BLaER1 treated with 17β-estradiol and CSF1 and Interleukin-3, amounts not matched to agents 10 nM and 100 nM (cell line): Measurements from ENCODE around the gene GNG5.

Experiments used
- H3K27ac ChIP-seq, 11 experiments: shearing (Covaris generic); formaldehyde crosslinking; 2 replicates each; pipeline ENCODE4 v1.8.1; 2022
- H3K27me3 ChIP-seq, 11 experiments: shearing (Covaris generic); formaldehyde crosslinking; 2 replicates each; pipeline ENCODE4 v1.8.1; 2022
- H3K36me3 ChIP-seq, 11 experiments: shearing (Covaris generic); formaldehyde crosslinking; 2 replicates each; pipeline ENCODE4 v1.8.1; 2022
- H3K4me1 ChIP-seq, 10 experiments: shearing (Covaris generic); formaldehyde crosslinking; 2 replicates each; pipeline ENCODE4 v1.8.1; 2022
- H3K4me2 ChIP-seq, 11 experiments: shearing (Covaris generic); formaldehyde crosslinking; 2 replicates each; pipeline ENCODE4 v1.8.1; 2022
- H3K4me3 ChIP-seq, 10 experiments: shearing (Covaris generic); formaldehyde crosslinking; 2 replicates each; pipeline ENCODE4 v1.8.1; 2022
- H3K9ac ChIP-seq, 11 experiments: shearing (Covaris generic); formaldehyde crosslinking; 2 replicates each; pipeline ENCODE4 v1.8.1; 2022
- H3K9me3 ChIP-seq, 11 experiments: shearing (Covaris generic); formaldehyde crosslinking; replicated peaks in 1 of 11; 2 replicates each; pipeline ENCODE4 v1.8.1; 2022
- H4K20me1 ChIP-seq, 11 experiments: shearing (Covaris generic); formaldehyde crosslinking; 2 replicates each; pipeline ENCODE4 v1.8.1; 2022
- Cebpa-rat ChIP-seq, 11 experiments: shearing (Covaris generic); IDR thresholded peaks; 2 replicates each; pipeline ENCODE4 v1.8.1; 2022

Gene GNG5

DNA sequence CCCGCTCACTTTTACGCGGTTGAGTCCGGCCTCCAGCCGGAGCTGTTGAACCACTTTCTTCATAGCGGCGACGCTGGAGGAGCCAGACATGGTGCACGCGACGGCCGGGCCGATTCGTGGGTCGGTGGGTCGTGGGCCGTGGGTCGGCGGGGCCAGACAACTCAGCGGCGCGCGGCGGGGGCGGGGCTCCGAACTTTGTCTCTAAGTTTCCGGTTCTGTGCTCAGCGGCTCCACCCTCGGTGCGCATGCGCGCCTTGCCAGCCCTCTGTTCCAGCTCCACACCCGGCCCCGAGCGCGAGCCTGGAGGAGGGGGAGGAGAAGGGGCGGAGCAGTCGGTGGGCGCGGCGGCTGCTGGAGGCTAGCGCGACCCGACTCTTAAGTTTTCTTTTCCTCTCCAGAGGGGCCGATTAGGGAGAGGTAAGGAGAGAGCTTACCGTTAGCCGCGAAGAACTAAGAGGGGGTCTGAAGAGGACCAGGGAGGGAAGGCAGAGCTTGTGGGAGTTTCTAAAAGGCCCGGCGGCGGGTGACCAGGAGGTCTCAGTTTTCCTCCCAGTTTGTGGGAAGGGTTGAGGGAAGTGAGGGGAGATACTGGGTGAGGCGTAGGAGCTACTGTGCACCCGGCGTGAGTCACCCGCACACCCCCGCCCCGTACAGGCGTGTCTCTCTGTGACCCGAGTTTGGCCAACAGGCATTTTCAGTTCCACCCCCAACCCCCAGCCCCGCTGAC, at the start of gene GNG5, which contains the start of gene SPATA1:
TSS of gene GNG5 (minus strand) at position 580 of the 727 bp plus-strand sequence. CDS start at position 90, 490 bp downstream.
TSS of gene SPATA1 (plus strand) at position 385 of the 727 bp plus-strand sequence. CDS start 9,974 bp downstream, outside the sequence.
- Histone ChIP-seq H3K9ac (peak within 1 kb of the TSS; percentile 87 to 99 (median 97)), H3K4me2 (peak within 1 kb of the TSS; percentile 80 to 94 (median 90)), H3K4me3 (peak within 1 kb of the TSS; percentile 78 to 96 (median 84)), H3K27me3 (no peaks in the 10 kb centered on the region), H3K27ac (peak within 1 kb of the TSS; percentile 89 to 98 (median 95)), H3K36me3 (peaks cover 17 to 36% (median 29%) of the 10 kb centered on the region in 11 experiments; a peak in 20 of 22 replicates), H3K4me1 (peaks cover 28 to 46% (median 39%) of the 10 kb centered on the region in 10 experiments), H4K20me1 (peaks cover 37 to 45% (median 40%) of the 10 kb centered on the region in 11 experiments), H3K9me3 (peaks cover 10 to 21% (median 14%) of the 10 kb centered on the region in 11 experiments; a peak in 21 of 22 replicates)
- TF ChIP-seq Cebpa-rat (IDR thresholded peaks at IDR 0.05), result no peak

GRCh38 chr1:84550826-84551225, 44.4 kb upstream of the GNG5 start:
- Histone ChIP-seq H4K20me1 (no peaks in the 10 kb centered on the region; a peak in 1 of 22 replicates), H3K9ac (no peak overlapping the region), H3K4me3 (no peak overlapping the region), H3K36me3 (peaks cover 0 to 42% (median 9%) of the 10 kb centered on the region in 11 experiments; a peak in 11 of 22 replicates), H3K27me3 (no peaks in the 10 kb centered on the region), H3K4me1 (no peaks in the 10 kb centered on the region), H3K4me2 (no peak overlapping the region), H3K27ac (no peak overlapping the region), H3K9me3 (no peaks in the 10 kb centered on the region)
- TF ChIP-seq Cebpa-rat (IDR thresholded peaks at IDR 0.05), result no peak

- Histone ChIP-seq H3K4me1 (peaks cover 0 to 11% (median 8%) of the 10 kb centered on the region in 10 experiments; a peak in 14 of 20 replicates), H3K9me3 (no peaks in the 10 kb centered on the region), H3K4me3 (no peak overlapping the region), H3K27ac (0 out of 22 replicates have a peak overlapping the region, but pooled peaks of 1 of the 11 experiments have one; percentile 9), H3K4me2 (no peak overlapping the region), H3K27me3 (no peaks in the 10 kb centered on the region), H3K9ac (peak overlapping the region in 2 of 11 experiments; percentile 7 to 10; a peak in 2 of 22 replicates), H4K20me1 (no peaks in the 10 kb centered on the region), H3K36me3 (peaks cover 0 to 70% (median 0%) of the 10 kb centered on the region in 11 experiments; a peak in 9 of 22 replicates)
- TF ChIP-seq Cebpa-rat (IDR thresholded peaks at IDR 0.05), result no peak
Observed at GRCh38 chr1:84541679-84542078, 35.3 kb upstream of the GNG5 start.

- Histone ChIP-seq H3K4me1 (peaks cover 0 to 11% (median 8%) of the 10 kb centered on the region in 10 experiments; a peak in 14 of 20 replicates), H4K20me1 (no peaks in the 10 kb centered on the region), H3K9ac (no peak overlapping the region), H3K4me2 (no peak overlapping the region), H3K27me3 (no peaks in the 10 kb centered on the region), H3K4me3 (no peak overlapping the region), H3K9me3 (no peaks in the 10 kb centered on the region), H3K27ac (no peak overlapping the region), H3K36me3 (peaks cover 0 to 66% (median 0%) of the 10 kb centered on the region in 11 experiments; a peak in 9 of 22 replicates)
- TF ChIP-seq Cebpa-rat (IDR thresholded peaks at IDR 0.05), result no peak
Observed at GRCh38 chr1:84540759-84541158, 34.4 kb upstream of the GNG5 start.

DNA sequence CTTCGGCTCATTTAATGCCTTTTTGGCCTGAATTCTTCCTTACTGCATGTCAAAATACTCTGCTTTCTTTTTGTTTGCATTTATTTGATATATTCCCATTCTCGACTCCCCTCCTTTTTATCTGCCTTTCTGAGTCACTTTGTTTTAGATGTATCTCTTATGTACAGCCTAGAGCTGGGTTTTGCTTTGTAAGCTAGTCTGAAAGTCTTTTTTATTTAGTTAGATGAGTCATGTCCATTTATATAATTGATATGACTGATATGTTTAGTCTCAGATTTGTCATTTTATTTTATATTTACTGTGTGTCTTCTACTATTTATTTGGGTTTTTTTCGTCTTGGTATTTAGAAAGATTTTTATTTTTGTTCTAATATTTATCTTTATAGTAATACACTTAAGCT, 33.6 kb upstream of the GNG5 start:
- Histone ChIP-seq H4K20me1 (no peaks in the 10 kb centered on the region), H3K4me1 (peaks cover 0 to 11% (median 8%) of the 10 kb centered on the region in 10 experiments; a peak in 14 of 20 replicates), H3K27ac (no peak overlapping the region), H3K4me2 (no peak overlapping the region), H3K9ac (no peak overlapping the region), H3K9me3 (no peaks in the 10 kb centered on the region), H3K4me3 (no peak overlapping the region), H3K27me3 (no peaks in the 10 kb centered on the region), H3K36me3 (peaks cover 0 to 66% (median 0%) of the 10 kb centered on the region in 11 experiments; a peak in 9 of 22 replicates)
- no peak for TF ChIP-seq Cebpa-rat (IDR thresholded peaks at IDR 0.05)

- TF ChIP-seq Cebpa-rat (IDR thresholded peaks at IDR 0.05), result no peak
- Histone ChIP-seq H4K20me1 (no peaks in the 10 kb centered on the region), H3K9me3 (no peaks in the 10 kb centered on the region), H3K27me3 (no peaks in the 10 kb centered on the region), H3K9ac (no peak overlapping the region), H3K4me1 (peaks cover 0 to 11% (median 8%) of the 10 kb centered on the region in 10 experiments; a peak in 14 of 20 replicates), H3K36me3 (peaks cover 0 to 55% (median 0%) of the 10 kb centered on the region in 11 experiments; a peak in 9 of 22 replicates), H3K27ac (no peak overlapping the region), H3K4me2 (peak overlapping the region in 8 of 11 experiments; percentile 1 to 43 (median 30); a peak in 9 of 22 replicates), H3K4me3 (no peak overlapping the region)
Observed at GRCh38 chr1:84538599-84538998, 32.2 kb upstream of the GNG5 start.

- no peak for TF ChIP-seq Cebpa-rat (IDR thresholded peaks at IDR 0.05)
Observed at GRCh38 chr1:84525779-84526178, 19.4 kb upstream of the GNG5 start.

GRCh38 chr1:84524590-84524989, 18.2 kb upstream of the GNG5 start:
- no peaks in the 10 kb centered on the region for H3K27me3 ChIP-seq
- no peaks in the 10 kb centered on the region; a peak in 1 of 22 replicates for H3K9me3 ChIP-seq
- H3K27ac ChIP-seq, result no peak overlapping the region

More at GRCh38 chr1:84525779-84526178, 19.4 kb upstream of the GNG5 start:
- no peak overlapping the region for H3K4me2 ChIP-seq
- no peak overlapping the region for H3K4me3 ChIP-seq
- peaks cover 0 to 33% (median 0%) of the 10 kb centered on the region in 11 experiments; a peak in 3 of 22 replicates for H3K36me3 ChIP-seq
- H3K27me3 ChIP-seq, result no peaks in the 10 kb centered on the region
- H3K4me1 ChIP-seq, result no peaks in the 10 kb centered on the region
- H3K27ac ChIP-seq, result no peak overlapping the region
- no peaks in the 10 kb centered on the region; a peak in 1 of 22 replicates for H3K9me3 ChIP-seq
- H4K20me1 ChIP-seq, result no peaks in the 10 kb centered on the region
- no peak overlapping the region for H3K9ac ChIP-seq

DNA sequence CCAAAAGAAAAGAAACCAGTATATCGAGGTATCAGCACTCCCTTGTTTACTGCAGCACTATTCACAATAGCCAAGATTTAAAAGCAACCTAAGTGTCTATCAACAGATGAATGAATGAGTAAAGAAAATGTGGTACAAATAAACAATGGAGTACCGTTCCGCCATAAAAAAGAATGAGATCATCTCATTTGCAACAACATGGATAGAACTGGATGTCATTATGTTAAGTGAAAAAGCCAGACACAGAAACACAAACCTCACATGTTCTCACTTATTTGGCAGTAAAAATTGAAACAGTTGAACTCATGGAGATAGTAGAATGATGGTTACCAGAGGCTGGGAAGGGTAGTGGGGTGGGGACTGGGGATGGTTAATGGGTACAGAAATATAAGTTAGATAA, 4.3 kb upstream of the GNG5 start:
- H4K20me1 ChIP-seq, result no peaks in the 10 kb centered on the region; a peak in 2 of 22 replicates
- peaks cover 0 to 17% (median 9%) of the 10 kb centered on the region in 11 experiments; a peak in 9 of 22 replicates for H3K36me3 ChIP-seq
- no peak overlapping the region for H3K27ac ChIP-seq
- no peak overlapping the region for H3K4me3 ChIP-seq
- no peak for TF ChIP-seq Cebpa-rat (IDR thresholded peaks at IDR 0.05)
- H3K27me3 ChIP-seq, result no peaks in the 10 kb centered on the region
- peaks cover 5 to 13% (median 12%) of the 10 kb centered on the region in 10 experiments; a peak in 19 of 20 replicates for H3K4me1 ChIP-seq
- H3K4me2 ChIP-seq, result no peak overlapping the region
- peaks cover 10 to 21% (median 14%) of the 10 kb centered on the region in 11 experiments; a peak in 21 of 22 replicates for H3K9me3 ChIP-seq
- no peak overlapping the region for H3K9ac ChIP-seq

More at GRCh38 chr1:84524590-84524989, 18.2 kb upstream of the GNG5 start:
- Histone ChIP-seq H3K4me3 (no peak overlapping the region), H3K36me3 (peaks cover 0 to 23% (median 0%) of the 10 kb centered on the region in 11 experiments; a peak in 3 of 22 replicates), H3K4me2 (no peak overlapping the region), H3K9ac (no peak overlapping the region), H4K20me1 (no peaks in the 10 kb centered on the region), H3K4me1 (no peaks in the 10 kb centered on the region)
- no peak for TF ChIP-seq Cebpa-rat (IDR thresholded peaks at IDR 0.05)
